Right forelimb (tissue), 1 donor: Measurements from ENCODE around the gene NAGLU.
"Not testable (repeated sequence)": the region's sequence is repeated elsewhere in the genome, so short reads cannot be mapped to it uniquely, and the experiment has no call there.

Source experiments
- DNase-seq: peaks from one replicate; pipeline ENCODE4 v3.0.0-alpha.2; 2018

Gene NAGLU

GRCh38 chr17:42545755-42546505, 9.9 kb downstream of the NAGLU start:
- DNase-seq, result not testable (repeated sequence)

GRCh38 chr17:42547001-42547461, 11.0 kb downstream of the NAGLU start:
- peak; percentile 50 for DNase-seq

- peak; percentile 38 for DNase-seq
Observed at GRCh38 chr17:42547698-42548069, 11.6 kb downstream of the NAGLU start.

- peak; percentile 74 for DNase-seq
Observed at GRCh38 chr17:42548070-42548837, 12.2 kb downstream of the NAGLU start.

GRCh38 chr17:42548993-42549755, 13.1 kb downstream of the NAGLU start:
- DNase-seq, result no peak

- not testable (repeated sequence) for DNase-seq
Observed at GRCh38 chr17:42552736-42553135, 16.7 kb downstream of the NAGLU start, which contains the start of gene HSD17B1. TSS of gene HSD17B1 (plus strand) at chr17:42552923. CDS start at chr17:42552934, 11 bp downstream.

GRCh38 chr17:42553161-42553818, 17.2 kb downstream of the NAGLU start:
- DNase-seq, result no peak

- DNase-seq, result no peak
Observed at GRCh38 chr17:42553866-42554249, 17.8 kb downstream of the NAGLU start.

- DNase-seq, result peak; percentile 92
Observed at GRCh38 chr17:42554250-42555121, 18.4 kb downstream of the NAGLU start.

- DNase-seq, result no peak
Observed at GRCh38 chr17:42555122-42555622, 19.1 kb downstream of the NAGLU start.

- DNase-seq, result not testable (repeated sequence)
Observed at GRCh38 chr17:42555961-42556617, 20.0 kb downstream of the NAGLU start.

GRCh38 chr17:42559075-42559474, 23.0 kb downstream of the NAGLU start:
- DNase-seq, result no peak

- no peak for DNase-seq
Observed at GRCh38 chr17:42560246-42560645, 24.2 kb downstream of the NAGLU start.

GRCh38 chr17:42561897-42562387, 25.9 kb downstream of the NAGLU start, which contains the start of gene COASY:
TSS of gene COASY (plus strand) at chr17:42562148. CDS start at chr17:42562623, 475 bp downstream.
- DNase-seq, result peak; percentile 98

- DNase-seq, result no peak
Observed at GRCh38 chr17:42562388-42563142, 26.5 kb downstream of the NAGLU start.

- DNase-seq, result no peak
Observed at GRCh38 chr17:42563143-42563509, 27.1 kb downstream of the NAGLU start.

GRCh38 chr17:42563543-42563942, 27.5 kb downstream of the NAGLU start:
- DNase-seq, result no peak

GRCh38 chr17:42563950-42564349, 27.9 kb downstream of the NAGLU start:
- DNase-seq, result no peak

GRCh38 chr17:42564815-42565522, 28.9 kb downstream of the NAGLU start:
- no peak for DNase-seq
